ENCODE data around the gene ERVFRD-1.

The ERVFRD-1 gene

GRCh38 chr6:11085758-11086435 is 25.6 kb downstream of the ERVFRD-1 start:
- no peak for DNase-seq

- DNase-seq = no peak
These were observed 27.6 kb downstream of the ERVFRD-1 start for GRCh38 chr6:11083956-11084355.

- DNase-seq = no peak
These were observed 28.0 kb downstream of the ERVFRD-1 start for GRCh38 chr6:11083491-11083890.

- no peak for DNase-seq
These were observed 31.2 kb downstream of the ERVFRD-1 start for GRCh38 chr6:11080296-11080695.

GRCh38 chr6:11078266-11078665 is 33.3 kb downstream of the ERVFRD-1 start:
- no peak for DNase-seq

GRCh38 chr6:11076540-11076939 is 35.0 kb downstream of the ERVFRD-1 start:
- no peak for DNase-seq

GRCh38 chr6:11072101-11072500 is 39.4 kb downstream of the ERVFRD-1 start:
- no peak for DNase-seq

GRCh38 chr6:11069760-11070159 is 41.8 kb downstream of the ERVFRD-1 start:
- no peak for DNase-seq

GRCh38 chr6:11067348-11067747 is 44.2 kb downstream of the ERVFRD-1 start:
- DNase-seq = no peak

- no peak for DNase-seq
These were observed 44.8 kb downstream of the ERVFRD-1 start for GRCh38 chr6:11066505-11067347.

GRCh38 chr6:11065436-11066202 is 45.9 kb downstream of the ERVFRD-1 start:
- DNase-seq = no peak

- DNase-seq = no peak
These were observed 46.7 kb downstream of the ERVFRD-1 start for GRCh38 chr6:11064836-11065235.

- no peak for DNase-seq
These were observed 48.8 kb downstream of the ERVFRD-1 start for GRCh38 chr6:11062715-11063114.

GRCh38 chr6:11062083-11062482 is 49.4 kb downstream of the ERVFRD-1 start:
- DNase-seq = no peak

GRCh38 chr6:11058406-11058805 is 53.1 kb downstream of the ERVFRD-1 start:
- DNase-seq = no peak

- DNase-seq = no peak
These were observed 54.7 kb downstream of the ERVFRD-1 start for GRCh38 chr6:11056871-11057270.

- DNase-seq = no peak
These were observed 56.3 kb downstream of the ERVFRD-1 start for GRCh38 chr6:11055127-11055627.

- no peak for DNase-seq
These were observed 56.8 kb downstream of the ERVFRD-1 start for GRCh38 chr6:11054722-11055121.

- DNase-seq = no peak
These were observed 58.2 kb downstream of the ERVFRD-1 start for GRCh38 chr6:11053307-11053706.

Measured in KG1 (cell line).